Activated naive CD8-positive, alpha-beta T cell treated with anti-CD3 and anti-CD28 coated beads for 36 hours (primary cell): ENCODE data around the gene MSI2. TPM values are rescaled to one million over a fixed set of nuclear protein-coding genes. Genes with fewer than 3 reads are reported as not detected.
A peak's percentile ranks its signal among the peaks of the same experiment; 100 is the strongest.

ENCODE experiments used
- DNase-seq: peaks from one replicate; pipeline ENCODE4 v3.0.0; 2021
- H3K27ac Mint-ChIP-seq: one replicate; pipeline ENCODE4 v1.8.0; 2022; ENCODE audit warnings: mild to moderate bottlenecking, moderate library complexity, mixed read lengths
- H3K27me3 Mint-ChIP-seq: one replicate; pipeline ENCODE4 v1.8.0; 2022; ENCODE audit warnings: mild to moderate bottlenecking, mixed read lengths
- H3K36me3 Mint-ChIP-seq: one replicate; pipeline ENCODE4 v1.8.0; 2021; ENCODE audit warnings: mild to moderate bottlenecking, mixed read lengths
- H3K4me1 Mint-ChIP-seq: one replicate; pipeline ENCODE4 v1.8.0; 2021; ENCODE audit warnings: mixed read lengths
- H3K4me3 Mint-ChIP-seq: one replicate; pipeline ENCODE4 v1.8.0; 2022; ENCODE audit warnings: mild to moderate bottlenecking, moderate library complexity, mixed read lengths
- H3K9me3 Mint-ChIP-seq: one replicate; pipeline ENCODE4 v1.8.0; 2022; ENCODE audit warnings: mixed read lengths
- total RNA-seq, 2 experiments: library from RNA; stranded (reverse); gene quantifications; one replicate each; pipeline ENCODE4 v1.2.3, GENCODE V29; 2021

The MSI2 gene
- total RNA-seq, 2 experiments from 2014 or later = 48.0 to 49.4 TPM

GRCh38 chr17:57357830-57358430 lies 101.6 kb downstream of the MSI2 start:
- H3K27ac Mint-ChIP-seq = peak overlapping the region; percentile 14
- H3K4me3 Mint-ChIP-seq = peak overlapping the region; percentile 0
- no peaks in the 10 kb centered on the region for H3K27me3 Mint-ChIP-seq
- H3K9me3 Mint-ChIP-seq = no peaks in the 10 kb centered on the region
- DNase-seq = peak; percentile 17
- peaks cover 6% of the 10 kb centered on the region for H3K36me3 Mint-ChIP-seq
- peaks cover 51% of the 10 kb centered on the region for H3K4me1 Mint-ChIP-seq

- no peaks in the 10 kb centered on the region for H3K9me3 Mint-ChIP-seq
- H3K4me3 Mint-ChIP-seq = no peak overlapping the region
- no peaks in the 10 kb centered on the region for H3K27me3 Mint-ChIP-seq
- no peak overlapping the region for H3K27ac Mint-ChIP-seq
- H3K4me1 Mint-ChIP-seq = peaks cover 38% of the 10 kb centered on the region
- H3K36me3 Mint-ChIP-seq = peaks cover 2% of the 10 kb centered on the region
- no peak for DNase-seq
These were observed 103.9 kb downstream of the MSI2 start for GRCh38 chr17:57360266-57360665.

- H3K36me3 Mint-ChIP-seq = peaks cover 4% of the 10 kb centered on the region
- peaks cover 22% of the 10 kb centered on the region for H3K4me1 Mint-ChIP-seq
- H3K27ac Mint-ChIP-seq = no peak overlapping the region
- H3K9me3 Mint-ChIP-seq = no peaks in the 10 kb centered on the region
- no peak overlapping the region for H3K4me3 Mint-ChIP-seq
- H3K27me3 Mint-ChIP-seq = no peaks in the 10 kb centered on the region
- DNase-seq = no peak
These were observed 106.7 kb downstream of the MSI2 start for GRCh38 chr17:57362797-57363556.

- DNase-seq = no peak
- Mint-ChIP-seq H3K27me3 (no peaks in the 10 kb centered on the region), H3K4me1 (peaks cover 20% of the 10 kb centered on the region), H3K36me3 (peaks cover 4% of the 10 kb centered on the region), H3K27ac (no peak overlapping the region), H3K4me3 (no peak overlapping the region), H3K9me3 (no peaks in the 10 kb centered on the region)
These were observed 107.3 kb downstream of the MSI2 start for GRCh38 chr17:57363580-57363979.

- Mint-ChIP-seq H3K4me3 (no peak overlapping the region), H3K4me1 (peaks cover 26% of the 10 kb centered on the region), H3K36me3 (peaks cover 4% of the 10 kb centered on the region), H3K27me3 (no peaks in the 10 kb centered on the region), H3K9me3 (no peaks in the 10 kb centered on the region), H3K27ac (no peak overlapping the region)
- no peak for DNase-seq
These were observed 107.8 kb downstream of the MSI2 start for GRCh38 chr17:57363998-57364643.

- no peak for DNase-seq
- Mint-ChIP-seq H3K4me1 (peaks cover 32% of the 10 kb centered on the region), H3K9me3 (no peaks in the 10 kb centered on the region), H3K27ac (no peak overlapping the region), H3K27me3 (no peaks in the 10 kb centered on the region), H3K4me3 (no peak overlapping the region), H3K36me3 (peaks cover 4% of the 10 kb centered on the region)
These were observed 109.1 kb downstream of the MSI2 start for GRCh38 chr17:57365420-57365819.

- DNase-seq = no peak
- no peak overlapping the region for H3K27ac Mint-ChIP-seq
These were observed 109.8 kb downstream of the MSI2 start for GRCh38 chr17:57366177-57366557.

GRCh38 chr17:57366558-57367351 lies 110.4 kb downstream of the MSI2 start:
- H3K27ac Mint-ChIP-seq = no peak overlapping the region

More at GRCh38 chr17:57366177-57366557, 109.8 kb downstream of the MSI2 start:
- peaks cover 32% of the 10 kb centered on the region for H3K4me1 Mint-ChIP-seq
- no peak overlapping the region for H3K4me3 Mint-ChIP-seq
- H3K36me3 Mint-ChIP-seq = peaks cover 4% of the 10 kb centered on the region
- no peaks in the 10 kb centered on the region for H3K9me3 Mint-ChIP-seq
- H3K27me3 Mint-ChIP-seq = no peaks in the 10 kb centered on the region

GRCh38 chr17:57368637-57369336 lies 112.5 kb downstream of the MSI2 start:
- H3K9me3 Mint-ChIP-seq = peaks cover 4% of the 10 kb centered on the region
- H3K4me1 Mint-ChIP-seq = peaks cover 32% of the 10 kb centered on the region
- peaks cover 19% of the 10 kb centered on the region for H3K36me3 Mint-ChIP-seq
- H3K27ac Mint-ChIP-seq = no peak overlapping the region
- no peak overlapping the region for H3K4me3 Mint-ChIP-seq
- no peaks in the 10 kb centered on the region for H3K27me3 Mint-ChIP-seq
- no peak for DNase-seq

More at GRCh38 chr17:57366558-57367351, 110.4 kb downstream of the MSI2 start:
- Mint-ChIP-seq H3K9me3 (no peaks in the 10 kb centered on the region), H3K36me3 (peaks cover 4% of the 10 kb centered on the region), H3K4me1 (peaks cover 32% of the 10 kb centered on the region), H3K4me3 (no peak overlapping the region), H3K27me3 (no peaks in the 10 kb centered on the region)
- DNase-seq = no peak

- Mint-ChIP-seq H3K4me3 (no peak overlapping the region), H3K27me3 (no peaks in the 10 kb centered on the region), H3K27ac (no peak overlapping the region), H3K36me3 (peaks cover 25% of the 10 kb centered on the region), H3K4me1 (peaks cover 30% of the 10 kb centered on the region), H3K9me3 (peaks cover 6% of the 10 kb centered on the region)
- DNase-seq = no peak
These were observed 113.2 kb downstream of the MSI2 start for GRCh38 chr17:57369509-57369945.

GRCh38 chr17:57370037-57370581 lies 113.8 kb downstream of the MSI2 start:
- H3K4me1 Mint-ChIP-seq = peaks cover 27% of the 10 kb centered on the region
- H3K27ac Mint-ChIP-seq = no peak overlapping the region
- peaks cover 6% of the 10 kb centered on the region for H3K9me3 Mint-ChIP-seq
- no peak for DNase-seq
- peaks cover 27% of the 10 kb centered on the region for H3K36me3 Mint-ChIP-seq
- H3K4me3 Mint-ChIP-seq = no peak overlapping the region
- no peaks in the 10 kb centered on the region for H3K27me3 Mint-ChIP-seq

GRCh38 chr17:57370619-57371018 lies 114.3 kb downstream of the MSI2 start:
- H3K4me1 Mint-ChIP-seq = peaks cover 24% of the 10 kb centered on the region
- DNase-seq = no peak
- H3K27me3 Mint-ChIP-seq = no peaks in the 10 kb centered on the region
- peaks cover 6% of the 10 kb centered on the region for H3K9me3 Mint-ChIP-seq
- H3K4me3 Mint-ChIP-seq = no peak overlapping the region
- no peak overlapping the region for H3K27ac Mint-ChIP-seq
- peaks cover 31% of the 10 kb centered on the region for H3K36me3 Mint-ChIP-seq

- DNase-seq = no peak
- H3K4me3 Mint-ChIP-seq = no peak overlapping the region
- H3K4me1 Mint-ChIP-seq = peaks cover 23% of the 10 kb centered on the region
- no peaks in the 10 kb centered on the region for H3K27me3 Mint-ChIP-seq
- no peak overlapping the region for H3K27ac Mint-ChIP-seq
- peaks cover 34% of the 10 kb centered on the region for H3K36me3 Mint-ChIP-seq
- peaks cover 6% of the 10 kb centered on the region for H3K9me3 Mint-ChIP-seq
These were observed 115.8 kb downstream of the MSI2 start for GRCh38 chr17:57372156-57372555.

GRCh38 chr17:57373048-57373447 lies 116.7 kb downstream of the MSI2 start:
- H3K36me3 Mint-ChIP-seq = peaks cover 34% of the 10 kb centered on the region
- no peak for DNase-seq
- peaks cover 24% of the 10 kb centered on the region for H3K4me1 Mint-ChIP-seq
- H3K27ac Mint-ChIP-seq = no peak overlapping the region
- H3K27me3 Mint-ChIP-seq = no peaks in the 10 kb centered on the region
- H3K9me3 Mint-ChIP-seq = peaks cover 6% of the 10 kb centered on the region
- no peak overlapping the region for H3K4me3 Mint-ChIP-seq
